Heart left ventricle (tissue), 13 donors: ENCODE data around the gene SFMBT2.

Source experiments
- CTCF ChIP-seq, 12 donors: fragments of 200-600 bp; sonication (generic) in 4 of 12; IDR thresholded peaks; one replicate each; pipeline versions ENCODE4 v1.5.0 to v1.8.0; 2018 to 2022; ENCODE audit warnings: antibody characterized with exemption in 12 of 12, mild to moderate bottlenecking in 5 of 12
- POLR2A ChIP-seq, 2 donors: fragments of 450-650 bp; IDR thresholded peaks; one replicate each; pipeline ENCODE4 v1.6.1; 2017; ENCODE audit warnings: antibody characterized with exemption in 2 of 2, mild to moderate bottlenecking in 2 of 2, moderate library complexity in 2 of 2
- donor health status: ischemic (EF 13 %, LVEDD 7.1; RV severe dilation, severe dysfunction).
- donor health status: DM: no; HTN: yes; CAD: no.
- donor health status: DM: no; HTN: no; CAD: no.
- donor health status: ischemic (EF 25% LVEDD 6.9; RV normal size, moderate dysfunction).
- donor health status: ischemic (EF 25% LVEDD 5.7; RV mildly dilated, moderate dysfunction).
- donor health status: ischemic (EF 35%, LVEDD 5.7; RV mildly dilated, moderate dysfunction).
- donor health status: nonischemic (EF 11% LVEDD 7.7; RV severe dilation, severe dysfunction).
- donor health status: DM: yes; HTN: yes; CAD: no.
- donor health status: PGD.
- donor health status: ischemic (EF 29% LVEDD 5.4; RV normal size, mild dysfunction).
- donor health status: nonischemic (EF 23%, LVEDD 6.1; RV moderate dilation, normal function).

- TF ChIP-seq POLR2A (IDR thresholded peaks at IDR 0.05) (no peak), CTCF (IDR thresholded peaks at IDR 0.05) (no peak)
Observed at GRCh38 chr10:7399533-7399932, 11.3 kb downstream of the SFMBT2 start.
